Natural killer cell treated with Interleukin-12 subunit alpha and Interleukin-12 subunit beta and Interleukin-15 and Interleukin-18, amount 100 ng/mL, for 72 hours (primary cell): ENCODE data around the gene UBE3C. TPM values are rescaled to one million over a fixed set of nuclear protein-coding genes. Genes with fewer than 3 reads are reported as not detected.
"Not testable (repeated sequence)": the region's sequence is repeated elsewhere in the genome, so short reads cannot be mapped to it uniquely, and the experiment has no call there.

Experiments
- ATAC-seq, 2 donors: fragments of 150-1000 bp; cut with Tn5 transposase in 1 of 2; sonication (Bioruptor Pico), chemical (Tn5 transposase) in 1 of 2; 2 replicates each; pipeline ENCODE4 v1.10.0; 2021
- DNase-seq: peaks from one replicate; pipeline ENCODE4 v3.0.0; 2022; ENCODE audit warnings: low spot score
- H3K27ac Mint-ChIP-seq, 2 donors: 1 replicate in 1 of 2; 2 replicates in 1 of 2; pipeline ENCODE4 v1.8.0; 2022; ENCODE audit warnings: mixed read lengths in 2 of 2, mild to moderate bottlenecking in 1 of 2, moderate library complexity in 1 of 2
- H3K27me3 Mint-ChIP-seq, 2 donors: 1 replicate in 1 of 2; 2 replicates in 1 of 2; pipeline ENCODE4 v1.8.0; 2022; ENCODE audit warnings: mixed read lengths in 2 of 2
- H3K36me3 Mint-ChIP-seq: one replicate; pipeline ENCODE4 v1.8.0; 2022; ENCODE audit warnings: mixed read lengths
- H3K4me1 Mint-ChIP-seq, 2 donors: 1 replicate in 1 of 2; 2 replicates in 1 of 2; pipeline ENCODE4 v1.8.0; 2022; ENCODE audit warnings: low read depth in 2 of 2, mixed read lengths in 2 of 2, mild to moderate bottlenecking in 1 of 2
- H3K4me3 Mint-ChIP-seq: one replicate; pipeline ENCODE4 v1.8.0; 2022; ENCODE audit warnings: mixed read lengths
- H3K9me3 Mint-ChIP-seq: 2 replicates; pipeline ENCODE4 v1.8.0; 2022; ENCODE audit warnings: mixed read lengths
- total RNA-seq, 2 donors: library from RNA; stranded (reverse); gene quantifications; one replicate each; pipeline ENCODE4 v1.2.3, GENCODE V29; 2022

The UBE3C gene
- total RNA-seq, 2 donors from 2014 or later = 69.6 to 117 TPM

DNA sequence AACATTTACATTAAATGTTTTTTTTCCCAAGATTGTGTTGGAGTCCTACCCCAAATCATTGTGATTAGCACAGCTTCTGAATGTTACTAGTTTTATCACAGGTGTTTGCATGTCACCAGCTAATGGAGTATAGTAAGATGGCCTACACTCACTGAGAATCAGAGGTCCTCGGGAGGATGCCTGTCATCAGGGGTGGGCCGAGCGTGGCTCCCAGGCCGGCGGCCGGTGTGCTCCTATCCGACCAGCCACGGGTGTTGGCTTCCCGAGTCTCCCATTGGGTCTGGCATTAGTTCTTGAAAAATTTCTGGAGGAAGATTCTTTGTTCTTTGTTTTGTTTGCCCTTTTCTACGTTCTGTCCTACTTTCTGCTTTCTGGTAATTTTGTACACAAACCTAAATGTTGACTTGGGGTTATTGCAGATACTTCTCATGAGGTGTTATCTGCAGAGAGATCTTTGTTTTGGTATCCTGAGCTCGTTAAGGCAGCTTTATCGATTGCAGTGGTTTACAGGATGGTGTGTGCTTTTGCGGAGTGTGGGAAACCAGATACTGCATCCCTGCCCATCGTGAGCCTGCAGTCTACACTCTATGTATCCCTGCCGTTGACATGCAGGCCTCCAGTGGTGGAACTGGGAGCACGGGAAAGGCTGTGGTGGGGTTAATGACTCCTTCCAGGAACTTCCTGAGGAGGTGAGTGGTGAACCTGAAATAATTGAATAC, 130.8 kb downstream of the UBE3C start:
- no peak overlapping the region for H3K4me3 Mint-ChIP-seq
- H3K27me3 Mint-ChIP-seq = no peaks in the 10 kb centered on the region
- no peak for DNase-seq
- no peak for ATAC-seq
- peak overlapping the region in 1 of 2 donors; percentile 8 for H3K27ac Mint-ChIP-seq
- peaks cover 8 to 25% of the 10 kb centered on the region in 2 donors for H3K4me1 Mint-ChIP-seq
- peaks cover 18% of the 10 kb centered on the region for H3K36me3 Mint-ChIP-seq
- no peaks in the 10 kb centered on the region for H3K9me3 Mint-ChIP-seq

DNA sequence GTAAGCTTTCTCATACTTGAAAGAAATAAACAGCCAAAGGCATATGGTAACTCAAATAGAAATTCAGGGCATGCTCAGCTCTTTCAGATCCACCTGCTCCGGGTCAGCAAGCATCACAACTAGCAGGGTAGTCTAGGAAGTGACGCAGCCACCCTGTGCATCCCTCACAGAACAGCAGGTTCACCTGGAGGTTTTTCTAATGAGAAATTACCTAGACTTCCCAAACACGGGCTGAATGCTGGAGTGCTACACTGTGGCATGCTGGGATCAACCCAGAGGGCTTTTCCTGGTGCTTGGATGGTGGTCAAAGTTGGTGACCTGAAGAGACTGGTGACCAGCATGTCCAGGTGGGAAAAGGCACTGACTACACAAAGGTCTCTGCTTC, 131.3 kb downstream of the UBE3C start:
- H3K27me3 Mint-ChIP-seq = no peaks in the 10 kb centered on the region
- H3K4me3 Mint-ChIP-seq = no peak overlapping the region
- H3K27ac Mint-ChIP-seq = peak overlapping the region in 1 of 2 donors; percentile 16

DNA sequence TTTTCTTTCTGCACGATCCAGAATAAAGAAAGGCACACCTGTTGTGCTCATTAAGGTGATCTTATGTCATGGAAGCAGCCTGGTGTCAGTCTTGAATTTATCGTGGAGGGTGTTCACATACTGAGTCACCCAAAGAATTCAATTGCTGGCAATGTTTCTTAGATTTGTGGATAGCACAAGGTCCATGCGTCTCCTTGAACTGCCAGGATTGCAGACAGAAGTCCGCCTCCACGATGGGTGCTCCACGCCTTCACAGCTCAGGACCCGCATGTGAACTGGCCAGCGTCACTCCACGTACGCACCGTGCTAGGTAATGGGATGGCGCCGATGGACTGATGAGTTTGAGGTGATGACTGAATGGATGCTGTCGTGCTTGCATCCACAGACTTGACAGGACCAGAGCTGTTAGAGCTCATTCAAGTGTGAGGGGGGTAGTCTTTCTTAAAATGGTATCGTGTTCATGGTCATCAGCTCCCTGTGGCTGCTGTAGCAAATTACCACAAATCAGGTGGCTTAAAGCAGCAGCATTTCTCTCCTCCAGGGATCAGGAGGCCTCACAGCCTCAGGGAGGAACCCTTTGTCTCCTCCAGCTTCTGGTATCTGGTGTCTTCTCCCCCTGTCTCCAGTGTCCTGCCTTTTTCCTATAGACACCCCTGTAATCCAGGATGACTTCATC, 132.7 kb downstream of the UBE3C start:
- no peaks in the 10 kb centered on the region for H3K9me3 Mint-ChIP-seq
- peaks cover 23 to 38% of the 10 kb centered on the region in 2 donors for H3K4me1 Mint-ChIP-seq
- peak overlapping the region; percentile 21 to 71 for H3K27ac Mint-ChIP-seq
- ATAC-seq = no peak
- DNase-seq = no peak
- no peak overlapping the region for H3K4me3 Mint-ChIP-seq
- peaks cover 12% of the 10 kb centered on the region for H3K36me3 Mint-ChIP-seq
- no peaks in the 10 kb centered on the region for H3K27me3 Mint-ChIP-seq

More for the DNA sequence above, 131.3 kb downstream of the UBE3C start:
- H3K4me1 Mint-ChIP-seq = peaks cover 13 to 29% of the 10 kb centered on the region in 2 donors
- ATAC-seq (no peak), DNase-seq (no peak)
- H3K9me3 Mint-ChIP-seq = no peaks in the 10 kb centered on the region
- peaks cover 16% of the 10 kb centered on the region for H3K36me3 Mint-ChIP-seq

DNA sequence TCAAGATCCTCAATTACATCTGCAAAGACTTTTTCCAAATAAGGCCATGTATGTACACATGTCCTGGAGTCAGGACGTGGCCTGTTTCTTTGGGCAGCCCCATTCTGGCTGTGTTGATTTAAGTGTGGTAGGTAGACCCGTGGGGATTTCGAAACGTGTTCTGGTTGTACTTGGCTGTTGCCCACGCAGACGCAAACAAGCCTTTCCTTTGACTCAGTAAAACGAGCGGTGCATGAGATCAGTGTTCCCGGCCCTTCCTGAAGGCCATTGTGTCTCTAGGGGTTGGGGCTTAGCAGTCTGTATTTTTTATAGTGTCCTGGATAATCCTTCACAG, 133.2 kb downstream of the UBE3C start:
- peaks cover 27 to 42% of the 10 kb centered on the region in 2 donors for H3K4me1 Mint-ChIP-seq
- no peak for DNase-seq
- H3K36me3 Mint-ChIP-seq = peaks cover 12% of the 10 kb centered on the region
- peak overlapping the region; percentile 21 to 71 for H3K27ac Mint-ChIP-seq
- ATAC-seq = no peak
- H3K4me3 Mint-ChIP-seq = no peak overlapping the region
- H3K9me3 Mint-ChIP-seq = no peaks in the 10 kb centered on the region
- H3K27me3 Mint-ChIP-seq = no peaks in the 10 kb centered on the region

DNA sequence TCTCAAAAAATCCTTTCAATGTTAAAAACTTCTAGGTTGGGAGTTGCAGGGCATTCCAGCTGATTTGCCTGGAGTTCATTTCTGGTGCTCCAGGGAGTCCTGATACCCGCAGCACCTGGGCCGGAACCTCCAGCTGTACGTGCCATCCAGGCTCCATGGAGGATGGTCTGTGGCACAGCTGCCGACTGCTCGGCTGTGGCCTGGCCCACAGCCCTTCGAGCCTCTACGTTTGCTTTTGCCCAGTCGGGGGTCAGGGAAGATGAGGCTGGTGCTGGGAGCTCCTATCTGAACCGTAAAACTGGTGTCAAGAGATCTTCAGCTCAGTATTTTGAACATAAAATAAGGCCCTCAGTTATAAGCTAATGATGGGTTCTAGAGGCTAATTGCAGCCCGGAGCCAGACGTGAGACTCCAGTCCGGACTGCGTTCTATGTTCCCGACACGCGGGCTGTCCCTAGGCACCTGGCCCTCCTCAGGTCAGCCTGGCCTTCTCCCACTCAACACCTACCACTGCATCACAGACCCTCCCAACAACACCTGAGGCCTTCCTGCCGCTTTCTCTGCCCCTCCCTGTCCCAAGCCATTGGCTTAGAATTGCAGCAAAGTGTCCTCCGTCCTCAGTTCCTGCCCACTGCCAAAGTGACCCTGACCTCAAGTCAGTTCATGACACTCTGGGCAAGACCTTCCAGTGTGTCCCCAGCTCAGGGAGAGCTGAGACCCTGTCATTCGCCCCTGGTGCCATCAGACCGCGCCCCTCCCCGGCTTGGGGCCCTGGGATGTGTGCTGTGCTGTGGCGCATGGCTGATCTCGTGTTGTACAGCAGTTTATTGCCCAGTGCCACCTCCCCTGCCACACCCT, 133.9 kb downstream of the UBE3C start:
- no peaks in the 10 kb centered on the region for H3K9me3 Mint-ChIP-seq
- peaks cover 12% of the 10 kb centered on the region for H3K36me3 Mint-ChIP-seq
- peaks cover 33 to 46% of the 10 kb centered on the region in 2 donors for H3K4me1 Mint-ChIP-seq
- DNase-seq (no peak), ATAC-seq (no peak)
- H3K27me3 Mint-ChIP-seq = no peaks in the 10 kb centered on the region
- H3K4me3 Mint-ChIP-seq = no peak overlapping the region
- peak overlapping the region; percentile 21 to 90 for H3K27ac Mint-ChIP-seq

DNA sequence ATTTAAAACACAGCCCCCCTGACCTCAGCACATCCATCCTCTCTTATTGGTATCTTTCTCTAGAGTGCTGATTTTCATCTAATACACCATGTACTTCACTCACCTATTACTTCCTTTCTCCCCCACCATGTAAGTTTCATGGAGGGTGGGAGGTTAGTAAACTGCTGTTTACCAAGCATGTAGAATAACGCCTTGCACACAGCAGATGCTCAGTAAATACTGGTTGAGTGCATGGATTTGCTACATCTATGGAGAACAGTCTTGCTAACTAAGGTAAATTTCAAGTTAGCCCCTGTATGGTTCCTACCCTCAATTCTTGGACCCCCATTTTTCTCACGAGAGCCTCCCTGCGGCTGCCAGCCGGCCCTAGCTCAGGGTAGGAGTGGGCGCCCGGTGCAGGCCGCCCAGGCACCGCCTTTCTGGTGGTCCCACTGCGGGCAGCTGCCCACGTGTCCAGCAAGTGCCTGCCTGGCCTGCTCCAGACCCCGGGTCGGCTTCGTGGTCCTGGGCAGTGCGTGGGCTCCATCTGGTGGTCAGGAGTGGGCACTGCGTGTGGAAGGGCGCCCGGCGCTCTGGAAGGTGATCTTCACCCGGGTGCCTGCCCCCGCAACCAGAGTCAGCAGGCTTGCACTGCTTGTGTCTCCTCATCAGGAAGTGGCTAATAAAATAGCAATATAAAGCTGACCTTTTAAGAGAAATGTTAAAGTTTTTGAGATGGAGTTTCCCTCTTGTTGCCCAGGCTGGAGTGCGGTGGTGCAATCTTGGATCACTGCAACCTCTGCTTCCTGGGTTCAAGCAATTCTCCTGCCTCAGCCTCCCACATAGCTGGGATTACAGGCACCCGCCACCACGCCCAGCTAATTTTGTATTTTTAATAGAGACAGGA, 134.7 kb downstream of the UBE3C start:
- peaks cover 4% of the 10 kb centered on the region for H3K36me3 Mint-ChIP-seq
- peak; percentile 77 for DNase-seq
- H3K27me3 Mint-ChIP-seq = no peaks in the 10 kb centered on the region
- H3K4me3 Mint-ChIP-seq = peak overlapping the region; percentile 30
- H3K4me1 Mint-ChIP-seq = peaks cover 33 to 48% of the 10 kb centered on the region in 2 donors
- peak overlapping the region; percentile 6 to 90 for H3K27ac Mint-ChIP-seq
- peak; percentile 73 to 74 for ATAC-seq
- no peaks in the 10 kb centered on the region for H3K9me3 Mint-ChIP-seq

DNA sequence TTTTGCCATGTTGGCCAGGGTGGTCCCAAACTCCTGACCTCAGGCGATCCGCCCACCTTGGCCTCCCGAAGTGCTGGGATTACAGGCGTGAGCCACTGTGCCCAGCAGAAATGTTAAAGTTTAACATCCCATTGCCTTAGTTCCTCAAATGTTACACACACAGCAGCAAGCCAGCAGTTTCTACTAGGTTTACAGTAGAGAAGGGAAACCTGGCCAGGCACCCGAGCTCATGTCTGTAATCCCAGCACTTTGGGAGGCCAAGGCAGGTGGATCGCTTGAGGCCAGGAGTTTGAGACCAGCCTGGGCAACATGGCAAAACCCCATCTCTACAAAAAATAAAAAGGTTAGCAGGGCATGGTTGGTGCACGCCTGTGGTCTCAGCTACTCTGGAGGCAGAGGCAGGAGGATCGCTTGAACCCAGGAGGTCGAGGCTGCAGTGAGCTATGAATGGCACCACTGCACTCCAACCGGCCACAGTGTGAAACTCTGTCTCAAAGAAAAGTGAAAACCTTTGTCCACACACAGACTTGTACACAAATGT, 135.4 kb downstream of the UBE3C start:
- not testable (repeated sequence) for H3K36me3 Mint-ChIP-seq, ATAC-seq, DNase-seq, H3K27me3 Mint-ChIP-seq, H3K9me3 Mint-ChIP-seq
- peak overlapping the region; percentile 43 for H3K4me3 Mint-ChIP-seq
- peaks cover 33 to 48% of the 10 kb centered on the region in 2 donors for H3K4me1 Mint-ChIP-seq
- peak overlapping the region; percentile 71 to 90 for H3K27ac Mint-ChIP-seq

DNA sequence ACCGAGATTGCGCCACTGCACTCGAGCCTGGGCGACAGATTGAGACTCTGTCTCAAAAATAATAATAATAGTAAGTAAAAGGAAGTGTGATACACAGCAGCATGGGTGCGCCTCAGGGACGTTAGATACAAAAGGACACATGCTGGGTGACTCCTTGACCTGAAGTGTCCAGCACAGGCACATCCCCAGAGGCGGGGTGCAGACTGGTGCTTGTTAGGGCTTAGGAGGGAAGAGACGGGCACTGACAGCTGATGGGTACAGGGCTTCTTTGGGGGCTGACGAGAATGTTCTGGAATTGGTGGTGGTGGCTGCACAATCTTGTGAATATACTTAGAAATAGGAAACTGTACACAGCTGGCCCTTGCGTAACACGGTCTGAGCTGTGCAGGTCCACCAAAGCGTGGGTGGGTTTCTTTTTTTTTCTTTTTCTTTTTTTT, 136.3 kb downstream of the UBE3C start:
- H3K27me3 Mint-ChIP-seq = no peaks in the 10 kb centered on the region
- DNase-seq (no peak), ATAC-seq (peak in 1 of 2 donors; percentile 34)
- H3K9me3 Mint-ChIP-seq = no peaks in the 10 kb centered on the region
- no peaks in the 10 kb centered on the region for H3K36me3 Mint-ChIP-seq
- H3K4me1 Mint-ChIP-seq = peaks cover 33 to 45% of the 10 kb centered on the region in 2 donors
- peak overlapping the region; percentile 43 for H3K4me3 Mint-ChIP-seq
- peak overlapping the region; percentile 71 to 90 for H3K27ac Mint-ChIP-seq

DNA sequence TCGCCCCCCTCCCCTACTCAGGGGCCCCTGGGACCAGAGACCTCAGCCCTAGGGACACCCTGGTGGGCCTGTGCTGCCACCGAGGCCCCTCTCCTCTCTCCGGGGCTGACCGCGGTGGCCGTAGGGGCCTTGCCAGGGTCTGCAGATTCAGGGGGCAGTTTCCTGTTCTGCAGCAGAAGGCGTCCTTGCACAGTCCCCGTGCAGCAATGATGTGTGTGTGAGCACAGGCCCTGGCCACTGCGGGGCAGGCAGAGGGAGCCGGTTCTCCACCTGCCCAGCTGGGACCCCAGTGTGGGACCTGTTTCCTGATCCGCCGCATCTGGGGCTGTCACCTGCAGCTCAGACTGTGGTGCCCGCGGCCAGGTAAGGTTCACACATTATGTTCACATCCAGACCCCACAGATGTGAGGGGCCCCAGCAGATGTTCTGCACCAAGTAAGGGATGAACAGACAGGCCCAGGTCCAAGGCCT, 137.4 kb downstream of the UBE3C start:
- peak overlapping the region; percentile 84 to 90 for H3K27ac Mint-ChIP-seq
- H3K36me3 Mint-ChIP-seq = no peaks in the 10 kb centered on the region
- H3K4me1 Mint-ChIP-seq = peaks cover 33 to 45% of the 10 kb centered on the region in 2 donors
- no peaks in the 10 kb centered on the region for H3K9me3 Mint-ChIP-seq
- no peaks in the 10 kb centered on the region for H3K27me3 Mint-ChIP-seq
- ATAC-seq (no peak), DNase-seq (no peak)
- H3K4me3 Mint-ChIP-seq = peak overlapping the region; percentile 78

DNA sequence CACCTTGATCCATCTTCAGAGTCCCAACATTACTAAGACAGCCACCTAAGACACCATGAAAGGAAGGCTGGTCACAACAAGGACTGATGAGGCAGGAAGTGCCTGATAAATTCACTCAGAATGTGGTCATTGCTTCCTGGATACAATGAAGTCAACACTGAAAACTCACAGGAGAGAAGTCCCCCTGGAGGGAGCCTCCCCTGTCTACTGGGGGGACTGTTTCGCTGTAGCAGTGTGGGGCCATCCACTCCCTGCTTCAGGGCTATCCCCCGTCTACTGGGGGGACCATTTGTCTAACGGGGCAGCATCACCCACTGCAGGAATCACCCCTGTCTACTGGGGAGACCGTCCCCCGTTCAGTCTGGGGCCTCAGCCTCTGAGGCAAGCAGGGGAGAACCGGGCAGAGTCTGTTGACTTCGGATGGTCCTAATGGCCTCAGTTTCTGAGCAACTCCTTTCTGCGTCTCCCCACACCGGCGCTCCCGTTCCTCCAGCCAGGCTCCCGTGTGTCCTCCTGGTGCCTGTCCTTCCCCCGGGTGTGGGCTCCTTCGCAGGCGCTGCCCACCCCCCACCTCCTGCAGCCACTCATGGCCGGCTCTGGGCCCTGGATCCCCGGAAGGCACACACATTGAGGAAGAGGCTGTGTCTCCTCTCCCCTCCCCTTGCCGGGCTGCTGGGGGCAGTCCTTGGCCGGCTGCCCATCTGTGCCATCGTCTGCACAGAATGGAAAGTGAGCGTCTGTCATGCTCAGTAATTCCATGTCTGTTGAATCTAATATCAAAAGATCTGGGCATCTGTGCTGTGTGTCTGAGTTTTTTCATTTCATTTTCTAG, 138.2 kb downstream of the UBE3C start:
- DNase-seq = peak; percentile 74
- Mint-ChIP-seq H3K27me3 (no peaks in the 10 kb centered on the region), H3K36me3 (no peaks in the 10 kb centered on the region), H3K4me1 (peaks cover 33 to 39% of the 10 kb centered on the region in 2 donors), H3K4me3 (peak overlapping the region; percentile 78), H3K9me3 (no peaks in the 10 kb centered on the region), H3K27ac (peak overlapping the region; percentile 84 to 90)
- ATAC-seq = peak; percentile 65 to 70

DNA sequence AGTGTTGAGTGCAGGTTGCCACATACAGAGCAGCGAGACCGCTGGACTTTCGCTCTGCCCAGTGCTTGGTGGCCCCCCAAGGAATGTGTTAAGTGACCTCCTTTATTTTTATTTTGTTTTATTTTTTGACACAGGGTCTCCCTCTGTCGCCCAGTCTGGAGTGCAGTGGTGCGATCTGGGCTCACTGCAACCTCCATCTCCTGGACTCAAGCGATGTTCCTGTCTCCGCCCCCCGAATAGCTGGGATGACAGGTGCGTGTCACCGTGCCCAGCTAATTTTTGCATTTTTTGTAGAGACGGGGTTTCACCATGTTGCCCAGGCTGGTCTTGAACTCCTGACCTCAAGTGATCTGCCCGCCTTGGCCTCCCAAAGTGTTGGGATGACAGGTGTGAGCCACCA, 138.8 kb downstream of the UBE3C start:
- H3K36me3 Mint-ChIP-seq, H3K9me3 Mint-ChIP-seq, DNase-seq, ATAC-seq, H3K27me3 Mint-ChIP-seq: not testable (repeated sequence)
- H3K4me3 Mint-ChIP-seq = peak overlapping the region; percentile 34
- H3K4me1 Mint-ChIP-seq = peaks cover 33 to 37% of the 10 kb centered on the region in 2 donors
- H3K27ac Mint-ChIP-seq = peak overlapping the region; percentile 84 to 90

DNA sequence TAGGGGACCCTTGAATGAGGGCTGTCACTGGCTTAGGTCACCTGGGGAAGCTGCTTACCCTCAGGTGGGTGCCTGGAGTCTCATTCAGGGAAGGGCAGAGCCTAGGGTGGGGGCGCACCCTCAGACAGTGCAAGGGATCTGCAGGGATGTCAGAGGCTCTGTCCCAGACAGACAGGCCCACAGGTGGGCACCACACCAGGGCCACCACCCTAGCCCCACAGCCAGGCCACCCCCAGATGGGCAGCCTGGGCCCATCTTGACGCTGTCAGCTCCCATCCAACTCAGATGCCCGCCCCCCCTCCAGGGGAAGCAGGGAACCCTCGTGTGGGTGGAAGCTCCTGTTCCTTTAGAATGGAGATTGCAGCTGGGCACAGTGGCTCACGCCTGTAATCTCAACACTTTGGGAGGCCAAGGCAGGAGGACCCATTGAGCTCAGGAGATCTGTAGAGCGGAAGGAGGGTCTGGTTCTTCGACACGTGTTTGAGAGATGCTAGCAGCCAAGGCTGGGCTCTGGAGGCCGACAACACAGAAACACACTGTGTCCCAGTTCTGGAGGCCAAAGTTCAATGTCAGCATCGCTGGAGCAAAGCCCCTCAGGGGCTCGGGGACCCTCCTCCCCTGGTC, 139.6 kb downstream of the UBE3C start:
- no peak for ATAC-seq
- Mint-ChIP-seq H3K4me1 (peaks cover 27 to 31% of the 10 kb centered on the region in 2 donors), H3K4me3 (peak overlapping the region; percentile 65), H3K36me3 (no peaks in the 10 kb centered on the region), H3K27me3 (no peaks in the 10 kb centered on the region), H3K27ac (peak overlapping the region; percentile 84 to 90), H3K9me3 (no peaks in the 10 kb centered on the region)
- DNase-seq = no peak
